GM12864 (cell line): ENCODE results near the gene PPFIA1.

Source experiments
- DNase-seq: peaks from one replicate; pipeline ENCODE4 v3.0.0-alpha.2; 2011; ENCODE audit warnings: low read depth
- H3K4me3 ChIP-seq: 2 replicates; pipeline ENCODE4 v1.5.1; 2011; ENCODE audit warnings: mild to moderate bottlenecking, low read depth, low read length, control low read depth
- CTCF ChIP-seq: IDR thresholded peaks from 2 replicates; pipeline ENCODE4 v1.5.1; 2011; ENCODE audit warnings: low read depth, mild to moderate bottlenecking, moderate library complexity, low read length, control low read depth, inconsistent platforms; ENCODE audit errors: missing control alignments

Gene PPFIA1

GRCh38 chr11:70338594-70338993 is 68.1 kb downstream of the PPFIA1 start:
- no peak for TF ChIP-seq CTCF
- H3K4me3 ChIP-seq: no peak overlapping the region
- no peak for DNase-seq

GRCh38 chr11:70339066-70339465 is 68.6 kb downstream of the PPFIA1 start:
- DNase-seq: no peak
- no peak overlapping the region for H3K4me3 ChIP-seq
- TF ChIP-seq CTCF: no peak

DNA sequence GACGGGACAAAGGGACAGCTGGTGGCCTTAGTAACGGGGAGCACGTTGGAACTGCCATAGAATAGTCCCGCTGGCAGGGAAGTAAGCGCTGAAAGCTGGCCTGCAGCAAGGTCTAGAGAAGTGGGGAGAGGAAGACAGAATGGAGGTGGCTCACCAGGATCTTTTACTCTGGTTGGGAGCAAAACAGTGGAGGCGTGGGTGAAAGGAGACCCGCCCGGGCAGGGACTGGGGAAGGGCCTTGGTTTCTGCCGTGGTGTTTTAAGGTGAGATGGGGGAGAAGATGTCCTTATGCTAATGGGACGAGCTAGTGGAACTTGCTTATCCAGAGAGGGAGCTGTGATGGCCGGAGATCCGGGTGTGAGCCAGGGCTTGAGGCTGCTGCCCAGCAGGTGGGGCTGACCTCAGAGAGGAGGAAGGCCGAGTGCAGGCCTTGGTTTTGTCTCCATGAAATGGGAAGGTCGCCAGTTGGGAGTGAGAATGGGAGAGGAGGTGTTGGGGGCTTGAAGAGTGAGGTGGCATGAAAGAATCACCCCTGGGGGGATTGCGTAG is 71.5 kb downstream of the PPFIA1 start:
- DNase-seq: no peak
- H3K4me3 ChIP-seq: no peak overlapping the region
- TF ChIP-seq CTCF: no peak

DNA sequence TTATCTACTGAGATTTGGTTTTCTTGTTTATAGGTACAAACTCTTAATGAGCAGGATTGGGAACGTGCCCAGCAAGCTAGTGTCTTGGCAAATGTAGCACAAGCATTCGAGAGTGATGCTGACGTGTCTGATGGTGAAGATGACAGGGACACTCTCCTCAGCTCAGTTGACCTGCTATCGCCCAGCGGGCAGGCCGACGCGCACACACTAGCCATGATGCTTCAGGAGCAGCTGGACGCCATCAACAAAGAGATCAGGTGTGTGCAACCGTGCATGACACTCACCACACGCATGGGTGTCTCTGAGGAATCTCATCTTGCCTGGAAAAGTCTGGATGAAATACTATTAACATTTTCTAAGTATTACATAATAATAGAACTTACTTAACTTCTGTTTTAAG is 73.1 kb downstream of the PPFIA1 start:
- no peak overlapping the region for H3K4me3 ChIP-seq
- no peak for DNase-seq
- no peak for TF ChIP-seq CTCF

DNA sequence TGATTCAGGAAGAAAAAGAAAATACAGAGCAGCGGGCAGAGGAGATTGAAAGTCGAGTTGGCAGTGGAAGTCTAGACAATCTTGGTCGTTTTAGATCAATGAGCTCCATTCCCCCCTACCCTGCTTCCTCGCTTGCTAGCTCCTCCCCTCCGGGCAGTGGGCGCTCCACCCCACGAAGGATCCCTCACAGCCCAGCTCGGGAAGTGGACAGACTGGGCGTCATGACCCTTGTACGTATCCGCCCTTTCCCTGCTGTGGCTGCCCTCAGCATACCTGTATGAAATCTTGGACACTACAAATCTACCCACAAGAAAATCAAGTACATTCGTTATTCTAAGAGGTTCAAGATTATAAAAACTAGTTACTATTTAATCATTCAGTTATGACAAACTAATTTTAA is 77.7 kb downstream of the PPFIA1 start:
- no peak for DNase-seq
- TF ChIP-seq CTCF: no peak
- no peak overlapping the region for H3K4me3 ChIP-seq

DNA sequence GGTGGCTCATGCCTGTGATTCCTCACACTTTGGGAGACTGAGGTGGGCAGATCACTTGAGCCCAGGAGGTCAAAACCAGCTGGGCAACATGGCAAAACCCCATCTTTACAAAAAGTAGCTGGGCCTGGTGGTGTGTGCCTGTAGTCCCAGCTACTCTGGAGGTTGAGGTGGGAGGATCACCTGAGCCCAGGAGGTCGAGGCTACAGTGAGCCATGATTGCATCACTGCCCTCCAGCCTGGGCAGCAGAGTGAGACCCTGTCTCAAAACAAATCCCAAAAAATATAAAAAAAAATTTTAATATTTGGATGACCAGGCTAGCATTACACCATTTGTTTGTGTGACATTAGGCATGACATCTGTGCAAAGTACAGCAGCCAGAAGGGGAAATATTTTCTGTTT is 78.1 kb downstream of the PPFIA1 start:
- DNase-seq: no peak
- no peak overlapping the region for H3K4me3 ChIP-seq
- TF ChIP-seq CTCF: no peak

GRCh38 chr11:70351646-70352045 is 81.2 kb downstream of the PPFIA1 start:
- H3K4me3 ChIP-seq: no peak overlapping the region
- TF ChIP-seq CTCF: no peak
- DNase-seq: no peak
